CD4-positive, alpha-beta T cell treated with Interleukin-2 at 100 ng/mL for 4 hours (primary cell): Measurements from ENCODE around the gene B9D2.

Experiments used
- DNase-seq: peaks from one replicate; pipeline ENCODE4 v3.0.0-alpha.2; 2020; ENCODE audit warnings: low spot score

Gene B9D2

DNA sequence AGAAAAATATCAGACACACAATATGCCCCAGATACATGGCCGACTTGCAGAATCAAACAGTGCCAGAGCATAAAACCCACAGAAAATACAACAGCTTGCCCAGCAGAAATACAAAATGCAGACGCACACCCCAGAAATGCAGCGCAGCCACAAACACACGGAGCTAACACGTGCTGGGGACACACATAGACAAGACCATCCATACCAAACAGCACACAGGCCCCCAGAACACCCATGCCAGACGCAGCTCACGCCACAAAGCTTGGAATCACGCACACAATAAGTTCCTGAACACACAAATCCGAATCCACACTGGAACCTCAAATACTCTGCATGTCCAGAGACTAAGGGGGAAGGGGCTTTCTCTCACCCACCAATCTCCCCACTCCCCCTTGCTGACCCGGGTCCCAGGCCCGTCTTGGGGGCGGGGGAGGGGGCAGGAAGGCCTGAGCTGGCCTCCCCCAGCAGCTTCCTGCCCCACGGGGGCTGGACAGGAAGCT is 36.8 kb downstream of the B9D2 start:
- DNase-seq: no peak

- DNase-seq: no peak
Measured at GRCh38 chr19:41325947-41326706, 37.8 kb downstream of the B9D2 start.

- DNase-seq: no peak
Measured at GRCh38 chr19:41325640-41325946, 38.4 kb downstream of the B9D2 start.

DNA sequence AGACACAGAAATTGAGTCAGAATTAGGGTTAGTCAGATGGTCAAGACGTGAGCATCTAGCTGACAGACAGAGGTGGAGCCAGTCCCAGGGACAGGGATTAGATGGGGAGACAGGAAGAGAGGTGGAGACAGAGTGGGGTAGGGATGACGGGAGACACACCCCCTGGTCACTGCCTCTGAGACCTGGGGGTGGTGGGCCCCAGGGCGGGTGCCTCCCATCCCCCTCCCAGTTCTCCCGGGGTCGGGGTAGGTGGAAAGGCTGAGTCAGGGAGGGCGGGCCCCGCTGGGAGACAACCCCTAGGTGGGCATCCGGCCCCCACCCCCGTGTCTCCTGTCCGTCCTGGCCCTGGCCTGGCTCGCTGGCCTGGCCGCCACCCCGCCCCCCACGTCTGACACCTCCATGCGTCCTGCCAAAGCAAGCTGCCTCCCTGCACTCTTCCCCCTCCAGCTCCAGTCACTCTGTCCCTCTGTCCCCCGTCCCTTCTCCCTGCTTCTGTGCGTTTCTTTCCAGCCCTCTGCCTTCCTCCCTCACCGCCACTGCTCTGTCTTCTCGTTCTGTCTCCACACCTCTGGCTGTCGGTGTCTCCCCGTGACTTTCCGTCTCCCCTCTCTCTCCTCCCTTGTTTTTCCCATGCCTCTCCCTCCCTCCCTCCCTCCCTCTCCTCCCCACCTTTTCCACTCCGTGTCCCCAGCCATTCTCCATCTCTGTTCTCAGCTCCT is 38.9 kb downstream of the B9D2 start:
- DNase-seq: no peak

GRCh38 chr19:41324231-41324702 is 39.7 kb downstream of the B9D2 start:
- no peak for DNase-seq

DNA sequence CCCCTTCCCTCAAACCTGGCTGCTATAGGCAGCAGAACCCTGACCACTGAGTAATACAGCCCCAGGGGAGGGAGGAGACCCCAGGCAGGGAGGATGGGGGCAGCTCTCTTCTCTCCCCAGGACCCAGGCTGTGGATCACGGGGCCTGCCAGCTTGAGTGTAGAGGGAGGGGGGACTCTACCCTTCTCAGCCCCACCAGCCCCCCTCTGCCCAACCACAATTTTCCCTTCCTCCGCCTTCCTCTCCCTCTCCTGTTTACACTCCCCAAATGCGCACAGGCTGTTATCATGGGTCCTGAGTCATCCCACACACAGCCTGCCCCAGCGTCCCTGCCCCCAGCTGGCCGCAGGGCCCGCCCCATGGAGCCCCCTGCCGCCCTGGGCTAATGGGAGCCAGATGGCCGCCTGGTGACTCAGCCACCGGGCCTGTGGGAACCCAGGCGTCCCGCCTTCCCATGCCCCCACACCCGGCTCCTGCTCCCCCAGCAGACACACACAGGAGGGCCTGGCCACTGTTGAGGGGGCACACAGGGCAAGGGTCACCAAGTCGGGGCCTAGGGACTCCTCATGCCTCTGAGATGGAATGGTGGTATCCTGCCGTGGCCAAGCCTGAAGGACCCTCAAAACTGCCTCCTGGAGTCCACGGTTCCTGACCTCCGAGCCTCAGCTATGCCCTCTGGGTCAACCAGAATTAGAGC is 40.4 kb downstream of the B9D2 start:
- no peak for DNase-seq

DNA sequence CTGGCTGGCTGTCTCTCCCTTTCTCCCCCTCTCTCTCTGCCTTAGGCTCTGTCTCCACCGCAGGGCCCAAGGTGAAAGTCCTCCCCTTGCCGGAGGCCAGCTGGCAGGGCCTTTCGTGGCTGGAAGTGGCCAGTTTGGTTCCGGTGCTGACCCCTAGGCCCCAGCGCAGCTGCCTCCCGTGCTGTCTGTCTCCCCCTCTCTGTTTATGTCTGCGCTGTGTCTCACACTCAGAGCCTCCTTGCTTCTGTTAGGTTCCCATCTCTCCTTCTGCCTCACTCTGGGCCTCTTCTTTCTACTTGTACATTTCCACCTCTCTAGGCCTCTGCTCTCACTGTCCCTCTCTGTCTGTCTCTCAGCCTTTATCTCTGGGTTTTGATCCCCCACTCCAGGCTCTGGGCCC is 40.9 kb downstream of the B9D2 start:
- no peak for DNase-seq

- DNase-seq: no peak
Measured at GRCh38 chr19:41322451-41322850, 41.5 kb downstream of the B9D2 start.

DNA sequence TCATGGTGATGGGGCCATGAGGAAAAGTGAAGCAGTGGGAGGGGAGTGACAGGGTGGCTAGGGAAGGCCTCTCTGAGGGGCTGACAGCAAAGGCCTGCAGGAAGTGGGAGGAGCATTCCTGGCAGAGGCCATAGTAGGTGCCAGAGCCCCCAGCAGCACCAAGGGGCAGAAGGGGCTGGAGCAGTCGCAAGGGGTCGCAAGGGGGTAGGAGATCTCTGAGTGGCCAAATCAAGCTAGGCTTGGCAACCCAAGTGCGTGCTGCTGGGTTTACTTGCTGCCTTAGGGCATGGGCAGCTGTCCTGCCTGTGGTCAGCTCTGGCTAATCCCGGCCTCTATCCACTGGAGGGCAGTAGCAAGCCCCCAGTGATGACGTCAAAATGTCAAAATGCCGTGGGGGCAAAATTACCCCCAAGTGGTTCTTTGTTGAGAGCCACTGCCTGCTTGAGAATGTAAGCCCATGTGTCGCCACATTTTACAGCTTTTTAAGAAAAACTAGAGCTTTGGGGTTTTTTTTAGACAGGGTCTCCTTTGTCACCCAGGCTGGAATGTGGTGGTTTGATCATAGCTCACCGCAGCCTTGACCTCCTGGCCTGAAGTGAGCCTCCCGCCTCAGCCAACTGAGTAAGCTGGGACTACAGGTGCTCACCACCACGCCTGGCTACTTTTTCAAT is 42.2 kb downstream of the B9D2 start:
- DNase-seq: no peak

GRCh38 chr19:41321204-41321599 is 42.7 kb downstream of the B9D2 start:
- DNase-seq: no peak

DNA sequence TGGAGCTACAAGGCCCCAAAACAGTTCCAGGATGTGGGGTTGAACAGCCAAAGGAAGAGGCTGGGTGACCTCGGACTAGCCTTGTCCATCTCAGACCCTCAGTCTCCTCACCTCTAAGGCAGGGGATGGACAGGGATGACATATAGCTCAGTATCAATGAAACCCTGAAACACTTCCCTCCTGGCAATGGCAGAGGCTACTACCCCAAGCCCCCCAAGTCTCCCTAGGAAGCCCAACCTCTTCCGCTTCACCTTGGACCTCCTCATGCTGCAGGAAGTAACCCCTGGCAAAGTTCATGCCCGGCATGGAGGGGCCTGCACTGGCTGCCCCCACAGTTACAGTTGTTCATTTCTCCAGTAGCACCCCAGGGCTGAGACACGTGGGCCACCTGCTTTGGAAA is 43.4 kb downstream of the B9D2 start:
- no peak for DNase-seq

GRCh38 chr19:41320185-41320518 is 43.8 kb downstream of the B9D2 start:
- DNase-seq: no peak

- no peak for DNase-seq
Measured at GRCh38 chr19:41319500-41320184, 44.3 kb downstream of the B9D2 start.

DNA sequence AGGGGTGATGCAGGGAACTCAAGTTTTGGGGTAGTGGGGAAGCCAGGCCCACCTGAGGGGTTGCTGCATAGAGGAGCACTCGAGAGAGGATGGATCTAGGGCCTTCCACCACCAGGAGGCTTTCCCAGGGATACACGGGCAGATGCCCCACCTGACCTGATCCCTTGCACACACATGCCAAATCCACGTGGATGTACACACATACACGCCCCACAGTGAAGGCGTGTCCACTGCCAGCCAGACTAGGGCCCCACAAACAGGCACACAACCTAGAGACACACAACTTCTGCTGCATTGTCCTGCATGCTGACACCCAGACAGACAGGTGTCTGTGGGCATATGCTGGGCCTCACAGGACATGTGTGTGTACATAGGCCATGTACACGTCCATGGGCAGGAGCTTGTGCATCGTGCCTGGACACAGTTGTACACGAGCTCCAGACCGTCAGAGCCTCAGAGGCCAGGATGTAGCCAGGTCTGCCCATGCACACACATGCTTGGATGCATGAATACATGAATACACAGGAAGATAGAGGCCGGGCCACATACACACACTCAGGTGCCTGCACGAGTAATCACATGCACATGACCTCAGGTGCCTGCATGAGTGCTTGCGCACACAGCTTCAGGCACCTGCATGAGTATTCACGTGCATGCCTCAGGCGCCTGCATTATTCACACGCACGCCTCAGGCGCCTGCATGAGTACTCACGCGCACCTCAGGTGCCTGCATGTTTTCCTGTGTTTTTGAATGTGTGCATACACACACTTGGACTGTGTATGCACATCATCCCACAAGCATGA is 45.1 kb downstream of the B9D2 start:
- no peak for DNase-seq

GRCh38 chr19:41316306-41316920 is 47.5 kb downstream of the B9D2 start:
- no peak for DNase-seq

DNA sequence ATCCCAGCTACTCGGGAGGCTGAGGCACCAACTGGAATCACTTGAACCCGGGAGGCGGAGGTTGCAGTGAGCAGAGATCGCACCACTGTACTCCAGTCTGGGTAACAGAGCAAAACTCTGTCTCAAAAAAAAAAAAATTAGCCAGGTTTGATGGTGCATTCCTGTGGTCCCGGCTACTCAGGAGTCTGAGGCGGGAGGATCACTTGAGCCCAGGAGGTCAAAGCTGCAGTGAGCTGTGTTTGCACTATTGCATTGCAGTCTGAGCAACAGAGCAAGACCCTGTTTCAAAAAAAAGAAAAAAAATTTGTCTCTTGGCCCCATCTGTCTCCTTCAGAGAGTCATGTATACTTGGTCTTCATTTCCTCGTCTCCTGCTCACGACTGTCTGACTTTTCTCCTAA is 52.3 kb downstream of the B9D2 start:
- DNase-seq: no peak

DNA sequence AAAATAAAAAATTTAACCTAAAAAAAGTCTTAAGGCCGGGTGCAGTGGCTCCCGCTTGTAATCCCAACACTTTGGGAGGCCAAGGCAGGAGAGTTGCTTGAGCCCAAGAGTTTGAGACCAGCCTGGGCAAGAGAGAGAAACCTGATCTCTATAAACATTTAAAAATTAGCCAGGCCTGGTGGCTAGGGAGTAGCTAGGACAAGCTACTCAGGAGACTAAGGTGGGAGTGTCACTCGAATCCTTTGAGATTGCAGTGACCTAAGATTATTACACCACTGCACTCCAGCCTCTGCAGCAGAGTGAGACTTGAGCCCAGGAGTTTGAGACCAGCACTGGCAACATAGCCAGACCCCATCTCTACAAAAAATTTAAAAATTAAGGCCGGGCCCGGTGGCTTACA is 52.9 kb downstream of the B9D2 start:
- no peak for DNase-seq

- DNase-seq: peak; percentile 91
Measured at GRCh38 chr19:41310033-41310831, 53.7 kb downstream of the B9D2 start, which contains the start of gene CCDC97. TSS of gene CCDC97 (plus strand) at chr19:41310172. CDS start at chr19:41310311, 139 bp downstream.

GRCh38 chr19:41309180-41310032 is 54.5 kb downstream of the B9D2 start:
- DNase-seq: no peak
